NCI-H82 treated with DMSO at 0.1 percent for 48 hours (cell line): ENCODE measurements around the gene MAF.

Experiments used
- DNase-seq: peaks from one replicate; lab custom pipeline; 2025; ENCODE audit not compliant: unreplicated experiment; lab: John Stamatoyannopoulos, UW

Gene MAF

DNA sequence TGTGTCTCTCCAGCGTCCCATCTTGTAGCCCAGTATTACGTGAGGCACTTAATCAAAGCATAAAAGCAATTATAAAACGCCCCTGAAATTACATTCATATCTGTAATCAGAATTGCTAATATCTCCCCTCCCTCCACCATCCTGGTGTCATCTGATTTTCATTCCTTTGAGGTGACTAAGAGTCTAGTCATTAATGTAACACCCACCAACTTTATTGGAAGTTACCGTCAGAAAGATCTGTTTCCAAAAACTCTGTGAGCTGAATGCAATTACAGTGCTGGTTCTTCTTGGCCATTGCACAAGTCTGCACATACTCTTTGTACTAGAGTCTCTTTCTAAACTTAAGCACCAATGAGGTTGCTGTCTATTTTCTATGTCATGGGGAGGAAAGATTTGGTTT is 12.5 kb upstream of the MAF start:
- DNase-seq, result no peak

DNA sequence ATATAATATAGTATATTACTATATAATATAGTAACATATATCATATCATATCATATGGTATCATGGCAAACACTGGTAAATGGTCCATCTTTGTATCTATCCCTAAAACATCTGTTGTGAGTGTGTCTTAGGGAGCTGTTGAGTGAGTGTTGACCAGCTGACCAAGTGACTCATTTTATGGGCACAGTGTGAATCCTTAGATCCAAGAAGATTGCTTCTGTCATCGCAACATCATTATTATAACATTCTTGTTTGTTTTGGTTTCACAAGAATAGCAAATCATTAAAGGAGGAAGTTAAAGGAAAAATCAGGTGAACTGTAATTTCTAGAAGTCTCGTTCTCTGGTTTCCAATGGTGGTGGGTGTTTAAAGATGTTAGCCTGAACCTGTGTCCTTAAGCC is 11.7 kb upstream of the MAF start:
- DNase-seq, result no peak

DNA sequence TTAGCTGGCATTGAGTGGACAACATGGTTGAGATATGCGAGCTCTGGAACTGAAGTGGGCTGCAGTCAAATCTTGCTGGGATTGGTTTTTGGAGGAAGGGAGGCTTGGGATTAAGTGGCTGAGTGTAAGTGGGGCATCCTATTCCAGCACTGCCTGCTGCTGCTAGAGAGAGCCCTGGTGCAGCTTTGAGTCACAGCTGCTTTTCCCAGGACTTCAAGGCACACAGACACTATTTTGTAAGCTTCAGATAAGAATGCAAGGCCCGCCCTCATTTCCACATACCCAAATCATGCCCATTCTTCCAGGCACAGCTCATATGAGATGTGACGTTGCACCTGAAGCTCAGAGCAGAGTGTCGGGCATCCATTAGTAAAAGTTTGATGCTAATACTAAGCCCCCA is 10.2 kb upstream of the MAF start:
- DNase-seq, result no peak

DNA sequence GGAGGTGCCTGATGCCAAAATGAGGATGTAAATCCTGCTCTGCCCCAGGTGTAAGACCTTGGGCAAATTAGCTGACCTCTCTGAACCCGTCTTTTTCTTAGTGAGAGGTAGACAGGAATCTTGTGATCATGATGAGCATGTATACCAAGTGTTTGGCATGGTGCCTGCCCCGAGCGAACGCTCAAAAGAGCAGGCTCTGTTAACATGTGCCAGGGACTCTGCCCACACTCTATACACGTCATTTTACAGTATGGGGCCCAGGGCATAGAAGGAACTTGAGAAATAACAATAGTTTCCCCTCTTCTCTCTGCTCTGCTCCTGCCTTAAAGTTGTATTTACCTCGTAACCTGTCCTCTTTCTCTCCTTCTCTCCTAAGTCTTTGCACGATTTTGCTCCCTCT is 9.3 kb upstream of the MAF start:
- DNase-seq, result no peak

DNA sequence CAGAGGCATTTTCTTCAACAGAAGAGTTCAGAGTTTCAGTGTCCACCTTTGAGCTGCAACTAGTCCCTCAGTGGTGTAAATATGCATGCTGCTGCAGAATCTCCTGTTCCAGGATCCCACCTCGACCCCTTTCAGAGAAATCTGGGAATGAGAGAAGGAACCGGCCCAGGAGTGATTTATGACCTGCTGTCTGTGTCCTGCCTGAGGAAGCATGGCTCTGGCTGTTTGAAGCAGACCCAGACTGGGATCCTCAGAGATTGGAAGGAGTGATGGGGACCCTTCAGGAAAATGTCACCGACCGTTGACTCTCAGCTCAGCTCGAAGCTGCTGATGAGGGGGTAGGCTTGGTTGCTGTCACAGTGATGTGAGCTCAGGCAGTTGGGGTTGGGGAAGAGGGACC is 8.4 kb upstream of the MAF start:
- DNase-seq, result no peak

GRCh38 chr16:79607587-79607986 is 7.0 kb upstream of the MAF start:
- no peak for DNase-seq

GRCh38 chr16:79605999-79606398 is 5.5 kb upstream of the MAF start:
- no peak for DNase-seq

GRCh38 chr16:79603055-79603454 is 2.5 kb upstream of the MAF start:
- DNase-seq, result no peak

DNA sequence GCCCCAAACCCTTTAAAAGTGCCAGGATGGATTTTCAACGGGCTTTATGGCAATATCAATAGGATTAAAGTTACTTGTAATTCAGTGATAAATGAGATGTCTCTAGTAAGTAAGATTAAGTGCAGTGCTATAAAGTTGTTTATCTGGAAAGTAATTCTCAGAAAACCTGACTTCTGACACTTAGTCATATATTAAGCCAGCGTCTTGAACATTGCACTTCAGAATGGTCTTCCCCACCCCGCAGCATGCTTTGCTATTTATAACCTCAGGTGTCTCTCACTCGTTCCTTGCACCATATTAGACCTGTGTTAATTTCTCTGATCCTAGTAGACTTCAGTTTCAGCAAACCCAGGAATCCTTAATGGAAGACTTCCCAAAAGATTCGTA is 2.1 kb upstream of the MAF start:
- no peak for DNase-seq

- DNase-seq, result no peak
These were observed 1.5 kb upstream of the MAF start for GRCh38 chr16:79601931-79602627.

- no peak for DNase-seq
These were observed 774 bp upstream of the MAF start for GRCh38 chr16:79601092-79601930.

GRCh38 chr16:79599837-79600637 is 500 bp downstream of the MAF start:
- DNase-seq, result no peak

GRCh38 chr16:79599256-79599836 is 1.2 kb downstream of the MAF start:
- DNase-seq, result no peak

DNA sequence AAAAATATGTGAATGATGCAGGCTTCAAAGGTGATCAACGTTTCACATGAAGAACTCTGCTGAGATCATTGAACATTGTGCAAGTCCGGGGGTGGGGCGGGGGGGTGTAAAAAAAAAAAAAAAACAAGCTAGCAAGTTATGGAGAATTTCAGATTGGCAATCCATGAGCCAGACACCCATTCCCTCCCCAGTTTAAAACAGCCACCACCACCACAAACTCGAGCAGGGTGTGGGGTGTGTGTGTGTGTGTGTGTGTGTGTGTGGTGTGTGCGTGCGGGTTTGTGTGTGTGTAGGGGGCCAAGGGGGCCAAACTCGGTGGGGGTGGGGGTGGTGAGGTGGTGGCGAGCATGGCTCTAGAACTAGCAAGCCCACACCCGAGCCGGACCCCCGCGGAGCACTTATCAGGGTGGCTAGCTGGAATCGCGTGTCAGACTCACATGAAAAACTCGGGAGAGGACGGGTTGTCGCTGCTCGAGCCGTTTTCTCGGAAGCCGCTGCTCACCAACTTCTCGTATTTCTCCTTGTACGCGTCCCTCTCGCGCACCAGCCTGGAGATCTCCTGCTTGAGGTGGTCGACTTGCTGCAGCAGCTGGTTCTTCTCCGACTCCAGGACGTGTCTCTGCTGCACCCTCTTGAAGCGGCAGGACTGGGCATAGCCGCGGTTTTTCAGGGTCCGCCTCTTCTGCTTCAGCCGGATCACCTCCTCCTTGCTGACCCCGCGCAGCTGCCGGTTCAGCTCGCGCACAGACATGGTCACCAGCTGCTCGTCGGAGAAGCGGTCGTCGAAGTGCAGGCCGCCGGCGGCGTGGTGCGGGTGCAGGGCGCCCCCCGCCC is 2.0 kb downstream of the MAF start:
- DNase-seq, result no peak

- no peak for DNase-seq
These were observed 2.5 kb downstream of the MAF start for GRCh38 chr16:79598063-79598347.

GRCh38 chr16:79597277-79598062 is 3.1 kb downstream of the MAF start:
- DNase-seq, result no peak

GRCh38 chr16:79595931-79596450 is 4.5 kb downstream of the MAF start:
- no peak for DNase-seq

DNA sequence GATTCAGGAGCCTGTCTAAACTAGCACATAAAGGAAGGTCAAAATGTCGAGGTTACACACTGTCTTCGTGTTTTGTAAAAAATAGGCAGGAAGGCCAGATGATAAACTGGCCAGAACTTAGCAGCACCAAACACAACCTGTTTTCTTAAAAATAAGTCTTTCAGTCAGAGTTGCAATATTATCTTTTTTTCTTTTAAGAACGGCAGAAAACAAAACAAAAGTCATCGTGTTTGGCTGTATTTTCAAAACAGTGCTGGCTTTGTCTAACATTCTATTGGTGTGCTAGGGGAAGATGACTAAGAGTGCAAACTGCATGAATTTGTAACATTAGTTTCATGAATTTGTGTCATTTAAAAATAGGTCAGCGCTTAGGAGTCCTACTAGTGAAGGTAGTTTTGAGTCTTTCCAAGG is 5.3 kb downstream of the MAF start:
- no peak for DNase-seq

- DNase-seq, result no peak
These were observed 6.8 kb downstream of the MAF start for GRCh38 chr16:79593754-79594153.

GRCh38 chr16:79593074-79593531 is 7.4 kb downstream of the MAF start:
- DNase-seq, result no peak
